Measurements from ENCODE around the gene C7orf33.

The C7orf33 gene

DNA sequence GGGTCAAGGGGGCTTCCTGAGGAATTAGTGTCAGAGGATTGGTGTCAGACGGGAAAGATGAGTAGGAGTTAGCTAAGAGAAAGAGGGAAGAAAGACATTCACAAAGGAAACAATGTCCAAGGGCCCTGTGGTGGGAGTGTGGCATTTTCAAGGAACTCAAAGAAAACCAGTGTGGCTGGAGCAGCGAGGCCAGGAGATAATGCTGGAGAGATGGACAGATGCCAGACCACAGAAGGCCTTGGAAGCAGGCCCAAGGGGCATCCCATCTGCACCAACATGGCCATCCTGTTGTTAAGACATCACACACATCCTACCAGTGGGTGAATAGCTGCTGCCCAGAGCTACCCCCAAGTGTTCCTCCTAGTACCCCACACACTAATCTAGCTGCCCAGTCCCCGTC lies 72.1 kb downstream of the C7orf33 start:
- H3K4me1 ChIP-seq (ENCODE audit: control insufficient read depth, insufficient read depth, low read length): no peaks in the 10 kb centered on the region

DNA sequence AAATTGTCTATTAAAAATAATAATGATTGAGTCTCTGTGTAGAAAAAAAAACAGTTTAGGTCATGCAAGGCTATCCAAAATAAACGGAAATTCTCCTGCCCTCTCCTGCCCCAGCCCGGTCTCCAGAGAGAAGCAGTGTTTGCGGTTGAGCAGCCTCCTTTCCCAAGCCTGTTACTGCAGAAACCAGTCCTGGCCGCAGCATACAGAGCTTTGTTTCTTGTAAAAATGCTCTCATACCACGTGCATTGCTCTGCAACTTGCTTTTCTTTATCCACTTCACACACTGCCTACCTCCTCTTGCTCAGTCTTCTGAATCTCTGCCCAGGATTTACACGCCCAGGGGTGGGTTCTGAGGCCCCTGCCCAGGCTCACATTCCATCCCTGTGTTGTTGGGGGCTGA lies 73.8 kb downstream of the C7orf33 start:
- Histone ChIP-seq H3K9me3 (ENCODE audit: control insufficient read depth in 2 of 2, low read length in 2 of 2) (no peaks in the 10 kb centered on the region), H3K27me3 (ENCODE audit: control insufficient read depth in 1 of 2, insufficient read depth in 2 of 2, low read length in 2 of 2) (no peaks in the 10 kb centered on the region), H3K27ac (ENCODE audit: low read length) (no peak overlapping the region), H3K9ac (ENCODE audit: low read length in 2 of 2) (no peak overlapping the region), H3K4me1 (ENCODE audit: control insufficient read depth, insufficient read depth, low read length) (no peaks in the 10 kb centered on the region), H3K36me3 (ENCODE audit: control insufficient read depth in 2 of 2, insufficient read depth in 2 of 2, low read length in 2 of 2) (no peaks in the 10 kb centered on the region), H3K4me3 (ENCODE audit: low read length in 2 of 2) (no peak overlapping the region)

More for the DNA sequence above, 72.1 kb downstream of the C7orf33 start:
- Histone ChIP-seq H3K9me3 (ENCODE audit: control insufficient read depth in 2 of 2, low read length in 2 of 2) (no peaks in the 10 kb centered on the region), H3K36me3 (ENCODE audit: control insufficient read depth in 2 of 2, insufficient read depth in 2 of 2, low read length in 2 of 2) (no peaks in the 10 kb centered on the region), H3K27ac (ENCODE audit: low read length) (no peak overlapping the region), H3K4me3 (ENCODE audit: low read length in 2 of 2) (no peak overlapping the region), H3K27me3 (ENCODE audit: control insufficient read depth in 1 of 2, insufficient read depth in 2 of 2, low read length in 2 of 2) (no peaks in the 10 kb centered on the region), H3K9ac (ENCODE audit: low read length in 2 of 2) (no peak overlapping the region)

DNA sequence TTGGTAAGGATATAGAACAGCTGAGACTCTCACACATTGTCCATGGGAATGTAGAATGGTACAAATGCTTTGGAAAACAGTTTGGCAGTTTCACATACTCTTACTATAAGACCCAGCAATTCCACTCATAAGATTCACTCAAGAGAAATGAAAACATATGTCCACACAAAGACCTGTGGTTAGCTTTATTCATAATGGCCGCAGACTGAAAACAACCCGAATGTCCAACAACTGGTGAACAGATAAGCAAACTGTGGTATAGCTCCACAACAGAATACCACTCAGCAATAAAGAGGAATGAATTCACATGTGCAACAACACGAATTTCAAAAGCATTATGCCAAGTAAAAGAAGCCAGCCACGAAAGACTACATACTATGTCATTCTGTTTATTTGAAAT lies 74.7 kb downstream of the C7orf33 start:
- Histone ChIP-seq H3K27ac (ENCODE audit: low read length) (no peak overlapping the region), H3K9me3 (ENCODE audit: control insufficient read depth in 2 of 2, low read length in 2 of 2) (no peaks in the 10 kb centered on the region), H3K9ac (ENCODE audit: low read length in 2 of 2) (no peak overlapping the region), H3K36me3 (ENCODE audit: control insufficient read depth in 2 of 2, insufficient read depth in 2 of 2, low read length in 2 of 2) (no peaks in the 10 kb centered on the region), H3K27me3 (ENCODE audit: control insufficient read depth in 1 of 2, insufficient read depth in 2 of 2, low read length in 2 of 2) (no peaks in the 10 kb centered on the region), H3K4me3 (ENCODE audit: low read length in 2 of 2) (no peak overlapping the region), H3K4me1 (ENCODE audit: control insufficient read depth, insufficient read depth, low read length) (no peaks in the 10 kb centered on the region)

Measured in stomach smooth muscle (tissue), 2 donors.